D721Med (cell line): ENCODE data around the gene SYNE1.

Experiments used
- DNase-seq: peaks from one replicate; pipeline ENCODE4 v3.0.0; 2011; ENCODE audit warnings: low spot score; ENCODE audit not compliant: insufficient read length
- FAIRE-seq: peaks from 2 replicates; lab custom pipeline; 2011; peaks lifted over from hg19 to GRCh38; lab: Jason Lieb, UNC
- CTCF ChIP-seq: IDR thresholded peaks from 2 replicates; pipeline ENCODE4 v1.5.1; 2012; ENCODE audit warnings: mild to moderate bottlenecking, control low read depth; ENCODE audit not compliant: insufficient read depth; ENCODE audit errors: missing control alignments

Gene SYNE1

GRCh38 chr6:152236370-152237097 lies 400.6 kb downstream of the SYNE1 start:
- TF ChIP-seq CTCF = no peak
- DNase-seq = no peak
- FAIRE-seq = no peak

- no peak for TF ChIP-seq CTCF
- DNase-seq (no peak), FAIRE-seq (no peak)
These were observed 403.4 kb downstream of the SYNE1 start for GRCh38 chr6:152233547-152234320.

GRCh38 chr6:152232501-152233151 lies 404.5 kb downstream of the SYNE1 start:
- FAIRE-seq (no peak), DNase-seq (no peak)
- TF ChIP-seq CTCF = peak; percentile 10

GRCh38 chr6:152229330-152229729 lies 407.8 kb downstream of the SYNE1 start:
- DNase-seq (no peak), FAIRE-seq (no peak)
- no peak for TF ChIP-seq CTCF

- no peak for DNase-seq
- TF ChIP-seq CTCF = no peak
- no peak for FAIRE-seq
These were observed 411.0 kb downstream of the SYNE1 start for GRCh38 chr6:152226119-152226518.

- DNase-seq = no peak
- no peak for FAIRE-seq
- TF ChIP-seq CTCF = no peak
These were observed 411.8 kb downstream of the SYNE1 start for GRCh38 chr6:152225241-152225934.
